ENCODE results near the gene MYO7A. TPM values are rescaled to one million over a fixed set of nuclear protein-coding genes. Genes with fewer than 3 reads are reported as not detected.
A peak's percentile ranks its signal among the peaks of the same experiment; 100 is the strongest.

MYO7A gene
- total RNA-seq, 1 donor from 2014 or later: 0.97 TPM

DNA sequence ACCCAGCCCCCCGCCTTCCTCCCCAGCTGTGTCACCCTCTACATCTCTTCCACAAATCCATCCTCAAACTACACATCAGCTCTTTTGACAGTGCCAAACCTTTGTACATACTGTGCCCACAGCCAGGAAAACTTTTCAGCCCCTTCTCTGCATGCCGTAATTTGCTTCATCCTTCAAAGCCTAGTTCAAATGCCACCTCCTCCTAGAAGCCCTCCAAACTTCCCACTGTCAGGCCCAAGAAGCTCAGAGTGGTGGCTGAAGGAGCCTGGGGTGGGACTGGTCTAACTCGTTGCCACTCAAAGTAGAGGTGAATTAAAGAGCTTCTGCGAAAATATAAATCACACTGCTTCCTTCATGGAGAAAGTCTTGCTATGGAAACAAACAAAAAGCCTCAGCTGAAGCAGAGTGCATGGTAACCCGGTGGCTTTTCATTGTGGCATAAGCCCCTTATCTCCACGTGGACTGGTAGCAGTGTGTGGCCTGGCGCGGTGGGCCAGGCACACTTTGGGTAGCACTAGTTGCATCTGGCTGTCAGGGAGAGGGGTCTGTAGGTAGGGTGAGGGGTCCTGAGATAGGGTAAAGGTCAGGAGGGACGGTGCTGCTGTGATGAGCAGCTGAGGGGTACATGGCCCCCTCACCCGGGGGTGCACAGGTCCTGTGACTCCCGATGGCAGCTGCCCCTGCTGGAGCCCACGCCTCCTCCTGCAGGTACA lies 76.9 kb downstream of the MYO7A start:
- H3K4me3 ChIP-seq: no peak overlapping the region
- no peak overlapping the region for H3K27ac ChIP-seq
- H3K27me3 ChIP-seq: no peaks in the 10 kb centered on the region
- no peaks in the 10 kb centered on the region for H3K79me2 ChIP-seq (ENCODE audit: low read depth)
- H3K27ac Mint-ChIP-seq: no peak overlapping the region
- H3K4me2 ChIP-seq: no peak overlapping the region
- H3K4me1 Mint-ChIP-seq: no peaks in the 10 kb centered on the region
- no peaks in the 10 kb centered on the region for H3K36me3 ChIP-seq
- no peaks in the 10 kb centered on the region for H3F3A ChIP-seq (ENCODE audit: low read depth)
- peaks cover 5% of the 10 kb centered on the region for H3K27me3 Mint-ChIP-seq (ENCODE audit: insufficient read depth, low read depth)
- TF ChIP-seq EZH2 (IDR thresholded peaks at IDR 0.05): no peak
- no peak for TF ChIP-seq CTCF (IDR thresholded peaks at IDR 0.05)
- TF ChIP-seq EZH2phosphoT487 (IDR thresholded peaks at IDR 0.05): no peak
- no peaks in the 10 kb centered on the region for H3K36me3 Mint-ChIP-seq
- H3K4me3 Mint-ChIP-seq: no peak overlapping the region
- H3K4me1 ChIP-seq: no peaks in the 10 kb centered on the region
- no peak overlapping the region for H3K9ac ChIP-seq
- H4K20me1 ChIP-seq (ENCODE audit: low read depth): no peaks in the 10 kb centered on the region
- DNase-seq (ENCODE audit: low spot score): no peak
- H3K9me3 Mint-ChIP-seq: no peaks in the 10 kb centered on the region
- H2AFZ ChIP-seq (replicated peaks): no peak overlapping the region
- no peaks in the 10 kb centered on the region for H3K9me3 ChIP-seq (ENCODE audit: low read depth)

DNA sequence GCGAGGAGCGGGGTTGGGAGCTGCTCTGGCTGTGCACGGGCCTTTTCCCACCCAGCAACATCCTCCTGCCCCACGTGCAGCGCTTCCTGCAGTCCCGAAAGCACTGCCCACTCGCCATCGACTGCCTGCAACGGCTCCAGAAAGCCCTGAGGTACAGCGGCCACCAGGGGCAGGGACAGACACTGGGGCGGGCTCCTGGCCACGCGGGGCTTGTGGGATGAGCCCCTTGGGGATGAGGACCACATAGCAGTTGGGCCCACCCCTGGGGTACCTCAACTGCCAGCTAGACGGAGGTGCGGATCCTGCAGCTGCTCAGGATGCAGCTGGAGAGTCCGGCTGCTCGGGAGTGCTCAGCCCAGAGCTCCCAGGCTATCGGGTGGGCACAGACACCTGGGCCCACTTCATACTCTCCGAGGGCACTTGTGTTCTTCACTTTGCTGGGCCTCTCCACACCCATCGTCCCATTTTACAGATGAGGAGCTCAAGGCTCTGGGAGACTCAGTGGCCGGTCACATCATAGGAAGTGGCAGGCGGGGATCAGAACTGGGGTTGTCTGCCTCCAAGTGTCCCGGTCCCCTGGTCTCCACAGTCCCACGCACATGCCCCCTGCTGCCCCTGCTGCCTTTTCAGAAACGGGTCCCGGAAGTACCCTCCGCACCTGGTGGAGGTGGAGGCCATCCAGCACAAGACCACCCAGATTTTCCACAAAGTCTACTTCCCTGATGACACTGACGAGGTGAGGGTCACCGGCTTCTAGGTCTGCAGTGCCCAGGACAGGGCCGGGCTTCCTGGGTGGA lies 77.6 kb downstream of the MYO7A start:
- Histone ChIP-seq H3K9me3 (ENCODE audit: low read depth) (no peaks in the 10 kb centered on the region), H3K79me2 (ENCODE audit: low read depth) (no peaks in the 10 kb centered on the region), H3K36me3 (no peaks in the 10 kb centered on the region), H3K27me3 (no peaks in the 10 kb centered on the region), H3K4me3 (no peak overlapping the region), H2AFZ (replicated peaks) (no peak overlapping the region), H3K9ac (no peak overlapping the region), H3K27ac (no peak overlapping the region), H3K4me2 (no peak overlapping the region), H4K20me1 (ENCODE audit: low read depth) (no peaks in the 10 kb centered on the region), H3K4me1 (no peaks in the 10 kb centered on the region), H3F3A (ENCODE audit: low read depth) (no peaks in the 10 kb centered on the region)
- Mint-ChIP-seq H3K27me3 (ENCODE audit: insufficient read depth, low read depth) (peaks cover 3% of the 10 kb centered on the region), H3K4me3 (no peak overlapping the region), H3K27ac (no peak overlapping the region), H3K36me3 (no peaks in the 10 kb centered on the region), H3K4me1 (no peaks in the 10 kb centered on the region), H3K9me3 (no peaks in the 10 kb centered on the region)
- TF ChIP-seq EZH2phosphoT487 (IDR thresholded peaks at IDR 0.05) (no peak), CTCF (IDR thresholded peaks at IDR 0.05) (no peak), EZH2 (IDR thresholded peaks at IDR 0.05) (no peak)
- no peak for DNase-seq (ENCODE audit: low spot score)

DNA sequence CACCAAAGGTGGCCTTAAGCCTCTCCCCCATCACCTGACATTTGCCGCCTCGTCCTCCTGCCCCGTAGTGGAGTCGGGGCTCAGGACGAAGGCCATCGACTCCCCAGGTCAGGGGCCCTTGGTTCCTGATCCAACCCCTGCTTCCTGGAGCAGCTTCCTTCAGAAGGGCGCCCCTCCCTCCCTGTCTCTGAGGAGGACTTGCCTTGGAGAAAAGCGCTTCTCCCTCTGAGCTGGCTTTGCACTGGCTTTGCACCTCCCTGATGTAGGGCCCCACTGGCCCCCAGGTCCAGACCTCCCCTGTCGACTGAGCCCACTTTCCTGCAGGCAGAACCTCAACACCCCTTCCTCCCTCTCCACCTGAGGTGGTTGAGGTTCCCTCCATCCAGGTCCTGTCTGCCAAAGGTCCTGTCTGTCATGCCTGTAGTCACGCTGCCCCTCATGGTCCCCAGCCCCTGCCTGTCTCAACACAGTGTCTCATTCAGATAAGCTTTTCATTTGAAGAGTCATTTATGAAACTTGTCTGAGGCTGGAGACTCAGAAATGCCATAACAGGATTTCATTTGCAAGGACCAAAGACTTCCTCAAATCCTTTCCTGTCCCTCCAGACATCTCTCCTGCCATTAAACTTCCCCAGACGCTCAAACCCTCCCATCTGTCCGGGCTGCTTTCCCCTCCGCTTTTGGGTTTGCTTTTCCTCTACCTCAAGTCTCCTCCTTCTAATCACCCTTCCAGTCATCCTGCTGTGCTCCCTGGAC lies 78.4 kb downstream of the MYO7A start:
- Histone ChIP-seq H3F3A (ENCODE audit: low read depth) (no peaks in the 10 kb centered on the region), H3K9me3 (ENCODE audit: low read depth) (no peaks in the 10 kb centered on the region), H3K27me3 (no peaks in the 10 kb centered on the region), H3K27ac (no peak overlapping the region), H3K36me3 (no peaks in the 10 kb centered on the region), H3K4me2 (no peak overlapping the region), H3K4me1 (no peaks in the 10 kb centered on the region), H3K4me3 (no peak overlapping the region), H3K79me2 (ENCODE audit: low read depth) (no peaks in the 10 kb centered on the region), H4K20me1 (ENCODE audit: low read depth) (no peaks in the 10 kb centered on the region), H2AFZ (replicated peaks) (no peak overlapping the region), H3K9ac (no peak overlapping the region)
- TF ChIP-seq CTCF (IDR thresholded peaks at IDR 0.05) (no peak), EZH2phosphoT487 (IDR thresholded peaks at IDR 0.05) (no peak), EZH2 (IDR thresholded peaks at IDR 0.05) (no peak)
- Mint-ChIP-seq H3K27ac (peak overlapping the region; percentile 40), H3K4me3 (peak overlapping the region; percentile 28), H3K9me3 (no peaks in the 10 kb centered on the region), H3K27me3 (ENCODE audit: insufficient read depth, low read depth) (no peaks in the 10 kb centered on the region), H3K4me1 (no peaks in the 10 kb centered on the region), H3K36me3 (no peaks in the 10 kb centered on the region)
- no peak for DNase-seq (ENCODE audit: low spot score)
